ENCODE results near the gene IL32.

Gene IL32

DNA sequence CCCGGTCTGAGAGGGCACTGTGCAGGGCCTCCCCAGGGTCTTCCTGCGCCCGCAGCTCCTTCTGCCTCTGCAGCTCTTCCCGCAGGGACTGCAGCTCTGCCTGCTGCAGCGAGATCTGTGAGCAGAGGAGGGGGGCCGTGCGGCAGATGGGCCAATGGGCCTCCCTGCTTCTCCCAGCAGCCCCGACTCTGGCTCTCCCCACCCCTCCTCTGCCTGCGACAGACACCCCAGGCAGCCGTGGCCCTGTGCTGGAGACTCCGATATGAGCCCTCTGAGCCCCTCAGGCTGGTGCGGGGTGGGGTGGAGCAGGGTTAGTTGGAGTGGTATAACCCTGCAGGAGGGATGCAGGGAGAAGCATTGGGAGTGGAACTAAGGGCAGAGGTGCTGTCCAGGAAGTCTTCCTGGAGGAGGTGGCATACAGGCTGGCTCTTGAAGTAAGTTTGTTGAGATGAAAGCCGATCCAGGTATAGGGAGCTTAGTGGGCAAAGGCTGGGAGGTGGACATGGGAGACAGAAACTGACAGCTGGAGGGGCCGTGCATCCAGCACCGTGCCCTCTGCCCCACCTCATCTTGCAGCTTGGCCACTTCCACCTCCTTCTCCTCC lies 36.6 kb upstream of the IL32 start:
- no peak for ATAC-seq
- TF ChIP-seq SNAI2 (CRISPR knock-in tag; IDR thresholded peaks at IDR 0.05) (no peak), TOX (CRISPR knock-in tag; IDR thresholded peaks at IDR 0.05; ENCODE audit: borderline replicate concordance) (no peak), RARB (CRISPR knock-in tag; IDR thresholded peaks at IDR 0.05) (no peak), ESRRG (CRISPR knock-in tag; IDR thresholded peaks at IDR 0.05) (no peak), ARNTL (CRISPR knock-in tag; IDR thresholded peaks at IDR 0.05; ENCODE audit: borderline replicate concordance, low read depth) (no peak)
- TF ChIP-seq, protein P1, sequence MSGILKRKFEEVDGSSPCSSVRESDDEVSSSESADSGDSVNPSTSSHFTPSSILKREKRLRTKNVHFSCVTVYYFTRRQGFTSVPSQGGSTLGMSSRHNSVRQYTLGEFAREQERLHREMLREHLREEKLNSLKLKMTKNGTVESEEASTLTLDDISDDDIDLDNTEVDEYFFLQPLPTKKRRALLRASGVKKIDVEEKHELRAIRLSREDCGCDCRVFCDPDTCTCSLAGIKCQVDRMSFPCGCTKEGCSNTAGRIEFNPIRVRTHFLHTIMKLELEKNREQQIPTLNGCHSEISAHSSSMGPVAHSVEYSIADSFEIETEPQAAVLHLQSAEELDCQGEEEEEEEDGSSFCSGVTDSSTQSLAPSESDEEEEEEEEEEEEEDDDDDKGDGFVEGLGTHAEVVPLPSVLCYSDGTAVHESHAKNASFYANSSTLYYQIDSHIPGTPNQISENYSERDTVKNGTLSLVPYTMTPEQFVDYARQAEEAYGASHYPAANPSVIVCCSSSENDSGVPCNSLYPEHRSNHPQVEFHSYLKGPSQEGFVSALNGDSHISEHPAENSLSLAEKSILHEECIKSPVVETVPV (CRISPR knock-in tag; IDR thresholded peaks at IDR 0.05), result no peak
- TF ChIP-seq, protein P2, sequence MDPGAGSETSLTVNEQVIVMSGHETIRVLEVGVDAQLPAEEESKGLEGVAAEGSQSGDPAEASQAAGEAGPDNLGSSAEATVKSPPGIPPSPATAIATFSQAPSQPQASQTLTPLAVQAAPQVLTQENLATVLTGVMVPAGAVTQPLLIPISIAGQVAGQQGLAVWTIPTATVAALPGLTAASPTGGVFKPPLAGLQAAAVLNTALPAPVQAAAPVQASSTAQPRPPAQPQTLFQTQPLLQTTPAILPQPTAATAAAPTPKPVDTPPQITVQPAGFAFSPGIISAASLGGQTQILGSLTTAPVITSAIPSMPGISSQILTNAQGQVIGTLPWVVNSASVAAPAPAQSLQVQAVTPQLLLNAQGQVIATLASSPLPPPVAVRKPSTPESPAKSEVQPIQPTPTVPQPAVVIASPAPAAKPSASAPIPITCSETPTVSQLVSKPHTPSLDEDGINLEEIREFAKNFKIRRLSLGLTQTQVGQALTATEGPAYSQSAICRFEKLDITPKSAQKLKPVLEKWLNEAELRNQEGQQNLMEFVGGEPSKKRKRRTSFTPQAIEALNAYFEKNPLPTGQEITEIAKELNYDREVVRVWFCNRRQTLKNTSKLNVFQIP (CRISPR knock-in tag; IDR thresholded peaks at IDR 0.05; ENCODE audit: borderline replicate concordance, low read depth), result no peak

DNA sequence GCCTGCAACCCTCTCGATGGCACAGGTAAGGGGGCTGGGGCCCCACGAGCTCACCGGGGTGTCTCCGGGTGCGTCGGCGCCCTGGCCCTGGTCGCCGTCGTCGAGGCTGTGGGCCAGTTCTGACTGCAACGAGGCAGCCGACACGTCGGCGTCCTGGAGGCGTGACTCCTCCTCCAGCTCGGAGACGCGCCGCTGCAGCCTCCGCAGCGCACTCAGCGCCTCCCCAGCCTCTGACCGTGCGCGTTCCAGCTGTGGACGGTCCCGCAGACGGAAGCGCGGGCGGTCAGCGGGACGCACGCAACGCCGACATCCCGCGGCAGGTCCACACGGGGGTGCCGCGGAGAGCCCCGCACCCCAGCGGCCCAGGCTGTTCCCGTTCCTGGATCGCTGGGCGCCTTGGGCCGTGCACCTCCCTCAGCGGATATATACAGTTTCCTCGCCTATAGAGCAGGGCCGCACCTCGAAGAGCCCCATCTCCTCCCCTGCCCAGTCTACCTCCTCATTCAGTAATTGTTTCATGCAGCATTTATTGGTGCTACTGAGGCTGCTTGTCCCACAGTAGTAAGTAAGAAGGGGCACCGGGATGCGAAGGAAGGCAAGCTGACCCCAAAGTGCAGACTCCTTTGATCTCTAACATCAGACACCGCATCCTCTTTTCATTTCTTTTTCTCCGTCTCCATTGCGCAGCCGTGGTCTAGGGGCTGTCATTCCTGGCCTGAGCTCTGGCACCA lies 35.8 kb upstream of the IL32 start:
- TF ChIP-seq, protein P3, sequence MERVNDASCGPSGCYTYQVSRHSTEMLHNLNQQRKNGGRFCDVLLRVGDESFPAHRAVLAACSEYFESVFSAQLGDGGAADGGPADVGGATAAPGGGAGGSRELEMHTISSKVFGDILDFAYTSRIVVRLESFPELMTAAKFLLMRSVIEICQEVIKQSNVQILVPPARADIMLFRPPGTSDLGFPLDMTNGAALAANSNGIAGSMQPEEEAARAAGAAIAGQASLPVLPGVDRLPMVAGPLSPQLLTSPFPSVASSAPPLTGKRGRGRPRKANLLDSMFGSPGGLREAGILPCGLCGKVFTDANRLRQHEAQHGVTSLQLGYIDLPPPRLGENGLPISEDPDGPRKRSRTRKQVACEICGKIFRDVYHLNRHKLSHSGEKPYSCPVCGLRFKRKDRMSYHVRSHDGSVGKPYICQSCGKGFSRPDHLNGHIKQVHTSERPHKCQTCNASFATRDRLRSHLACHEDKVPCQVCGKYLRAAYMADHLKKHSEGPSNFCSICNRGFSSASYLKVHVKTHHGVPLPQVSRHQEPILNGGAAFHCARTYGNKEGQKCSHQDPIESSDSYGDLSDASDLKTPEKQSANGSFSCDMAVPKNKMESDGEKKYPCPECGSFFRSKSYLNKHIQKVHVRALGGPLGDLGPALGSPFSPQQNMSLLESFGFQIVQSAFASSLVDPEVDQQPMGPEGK (CRISPR knock-in tag; IDR thresholded peaks at IDR 0.05; ENCODE audit: borderline replicate concordance), result no peak
- no peak for TF ChIP-seq ZFP3 (CRISPR knock-in tag; IDR thresholded peaks at IDR 0.05)
- TF ChIP-seq CSDC2 (CRISPR knock-in tag; IDR thresholded peaks at IDR 0.05), result no peak
- no peak for TF ChIP-seq ZC3H10 (CRISPR knock-in tag; IDR thresholded peaks at IDR 0.05)
- no peak for TF ChIP-seq ESRRG (CRISPR knock-in tag; IDR thresholded peaks at IDR 0.05)
- no peak for TF ChIP-seq TCF4 (CRISPR knock-in tag; IDR thresholded peaks at IDR 0.05; ENCODE audit: borderline replicate concordance)
- no peak for TF ChIP-seq ZNF8 (CRISPR knock-in tag; IDR thresholded peaks at IDR 0.05)
- TF ChIP-seq, protein P2 (CRISPR knock-in tag; IDR thresholded peaks at IDR 0.05; ENCODE audit: borderline replicate concordance, low read depth), result no peak
- TF ChIP-seq ZNF70 (CRISPR knock-in tag; IDR thresholded peaks at IDR 0.05), result no peak
- no peak for TF ChIP-seq GLIS3 (CRISPR knock-in tag; IDR thresholded peaks at IDR 0.05)
- no peak for TF ChIP-seq RARB (CRISPR knock-in tag; IDR thresholded peaks at IDR 0.05)
- peak; percentile 7 for ATAC-seq

DNA sequence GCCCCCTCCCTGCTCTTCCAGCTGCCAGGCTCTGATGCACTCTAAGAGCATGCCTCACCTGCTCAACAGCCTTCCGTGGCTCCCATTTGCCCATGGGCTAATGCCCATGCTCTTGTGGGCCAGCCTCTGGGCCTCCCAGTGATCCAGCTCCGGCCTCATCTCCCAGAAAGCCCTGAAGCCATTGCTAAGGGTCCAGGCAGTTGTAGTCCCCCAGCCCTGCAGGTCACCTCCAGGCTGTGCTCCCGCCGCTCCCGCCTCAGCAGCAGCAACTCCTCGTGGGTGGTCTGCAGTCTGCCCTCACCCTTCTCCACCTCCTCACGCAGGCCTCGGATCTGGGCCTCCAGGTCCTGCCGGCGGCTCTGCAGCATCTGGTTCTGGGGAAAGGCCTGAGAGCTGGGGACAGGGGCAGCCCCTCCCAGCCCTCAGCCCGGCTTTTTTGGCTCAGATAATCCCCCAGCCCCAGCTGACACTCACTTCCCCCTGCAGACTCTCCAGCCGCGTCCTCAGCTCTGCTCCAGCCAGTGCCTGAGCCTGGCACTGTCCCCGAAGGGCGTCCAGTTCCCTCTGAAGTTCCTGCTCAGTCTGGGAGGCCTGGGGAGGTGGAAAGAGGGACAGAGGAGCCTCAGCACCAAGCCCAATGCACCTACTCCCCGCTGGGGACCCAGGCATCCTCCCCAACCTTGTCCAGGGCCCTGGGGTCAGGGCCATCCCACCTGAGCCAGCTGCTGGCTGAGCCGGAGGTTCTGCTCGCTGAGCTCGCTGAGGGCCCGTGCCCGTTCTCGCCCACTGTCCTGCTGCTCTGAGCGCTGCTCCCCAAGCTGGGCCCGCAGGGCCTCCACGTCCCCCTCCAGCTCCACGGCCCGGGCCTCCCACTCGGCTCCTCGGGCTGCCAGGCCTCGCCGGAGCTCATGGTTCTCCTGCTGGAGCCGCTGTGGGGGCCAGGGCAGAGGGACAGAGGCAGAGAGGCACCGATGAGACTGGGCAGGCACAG lies 34.9 kb upstream of the IL32 start:
- TF ChIP-seq TCF4 (CRISPR knock-in tag; IDR thresholded peaks at IDR 0.05; ENCODE audit: borderline replicate concordance), result no peak
- no peak for ATAC-seq

DNA sequence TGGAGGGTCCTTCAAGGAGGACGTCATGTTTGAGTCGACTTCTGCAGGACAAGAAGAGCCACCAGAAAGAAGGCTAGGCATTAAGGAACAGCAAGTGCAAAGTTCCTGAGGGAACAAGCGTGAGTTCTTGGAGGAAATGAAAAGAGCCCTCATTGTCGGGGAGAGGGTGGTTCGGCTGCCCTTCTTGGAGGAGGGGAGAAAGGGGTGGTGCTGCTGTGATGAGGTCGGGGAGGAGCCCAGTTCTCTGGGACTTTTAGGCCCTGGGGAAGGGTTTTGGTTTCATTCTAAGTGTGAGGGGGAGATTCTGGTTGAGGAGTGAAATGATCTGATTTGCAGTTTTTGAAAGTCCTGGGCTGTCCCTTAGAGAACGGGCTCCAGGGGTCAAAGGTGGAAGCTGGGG lies 32.8 kb upstream of the IL32 start:
- no peak for ATAC-seq
- TF ChIP-seq PPARA (CRISPR knock-in tag; IDR thresholded peaks at IDR 0.05; ENCODE audit: borderline replicate concordance) (no peak), RARB (CRISPR knock-in tag; IDR thresholded peaks at IDR 0.05) (no peak), CSDC2 (CRISPR knock-in tag; IDR thresholded peaks at IDR 0.05) (no peak), ISL1 (CRISPR knock-in tag; IDR thresholded peaks at IDR 0.05) (no peak), ZNF565 (CRISPR knock-in tag; conservative IDR thresholded peaks at IDR 0.05; ENCODE audit: low read depth) (no peak), TOX (CRISPR knock-in tag; IDR thresholded peaks at IDR 0.05; ENCODE audit: borderline replicate concordance) (no peak), SNAI2 (CRISPR knock-in tag; IDR thresholded peaks at IDR 0.05) (no peak), ARNTL (CRISPR knock-in tag; IDR thresholded peaks at IDR 0.05; ENCODE audit: borderline replicate concordance, low read depth) (no peak), TCF4 (CRISPR knock-in tag; IDR thresholded peaks at IDR 0.05; ENCODE audit: borderline replicate concordance) (no peak), GLIS3 (CRISPR knock-in tag; IDR thresholded peaks at IDR 0.05) (no peak), ZC3H10 (CRISPR knock-in tag; IDR thresholded peaks at IDR 0.05) (no peak), OSR1 (CRISPR knock-in tag; IDR thresholded peaks at IDR 0.05) (no peak), ZFP30 (CRISPR knock-in tag; IDR thresholded peaks at IDR 0.05) (no peak), ZNF8 (CRISPR knock-in tag; IDR thresholded peaks at IDR 0.05) (no peak), ESRRG (CRISPR knock-in tag; IDR thresholded peaks at IDR 0.05) (no peak)
- TF ChIP-seq, protein P3 (CRISPR knock-in tag; IDR thresholded peaks at IDR 0.05; ENCODE audit: borderline replicate concordance), result no peak
- TF ChIP-seq, protein P4, sequence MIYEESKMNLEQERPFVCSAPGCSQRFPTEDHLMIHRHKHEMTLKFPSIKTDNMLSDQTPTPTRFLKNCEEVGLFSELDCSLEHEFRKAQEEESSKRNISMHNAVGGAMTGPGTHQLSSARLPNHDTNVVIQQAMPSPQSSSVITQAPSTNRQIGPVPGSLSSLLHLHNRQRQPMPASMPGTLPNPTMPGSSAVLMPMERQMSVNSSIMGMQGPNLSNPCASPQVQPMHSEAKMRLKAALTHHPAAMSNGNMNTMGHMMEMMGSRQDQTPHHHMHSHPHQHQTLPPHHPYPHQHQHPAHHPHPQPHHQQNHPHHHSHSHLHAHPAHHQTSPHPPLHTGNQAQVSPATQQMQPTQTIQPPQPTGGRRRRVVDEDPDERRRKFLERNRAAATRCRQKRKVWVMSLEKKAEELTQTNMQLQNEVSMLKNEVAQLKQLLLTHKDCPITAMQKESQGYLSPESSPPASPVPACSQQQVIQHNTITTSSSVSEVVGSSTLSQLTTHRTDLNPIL (CRISPR knock-in tag; IDR thresholded peaks at IDR 0.05; ENCODE audit: low read depth), result no peak

Data from SK-N-SH treated with all-trans-retinoic acid at 6 μM for 48 hours (cell line).